DOHH2 (cell line): ENCODE measurements around the gene CNTN5.

Source experiments
- EZH2phosphoT487 ChIP-seq: fragments of 200-600 bp; sonication (generic); IDR thresholded peaks from 2 replicates; pipeline ENCODE4 v1.6.1; 2017; ENCODE audit warnings: borderline replicate concordance, mild to moderate bottlenecking, antibody characterized with exemption, low read length, moderate library complexity, mixed read lengths
- TF ChIP-seq, protein P1 (sequence below): fragments of 200-600 bp; sonication (generic); IDR thresholded peaks from one replicate; pipeline ENCODE4 v1.5.1; 2014; ENCODE audit warnings: antibody characterized with exemption, mild to moderate bottlenecking, low read depth, low read length; ENCODE audit not compliant: poor library complexity, severe bottlenecking

DNA sequence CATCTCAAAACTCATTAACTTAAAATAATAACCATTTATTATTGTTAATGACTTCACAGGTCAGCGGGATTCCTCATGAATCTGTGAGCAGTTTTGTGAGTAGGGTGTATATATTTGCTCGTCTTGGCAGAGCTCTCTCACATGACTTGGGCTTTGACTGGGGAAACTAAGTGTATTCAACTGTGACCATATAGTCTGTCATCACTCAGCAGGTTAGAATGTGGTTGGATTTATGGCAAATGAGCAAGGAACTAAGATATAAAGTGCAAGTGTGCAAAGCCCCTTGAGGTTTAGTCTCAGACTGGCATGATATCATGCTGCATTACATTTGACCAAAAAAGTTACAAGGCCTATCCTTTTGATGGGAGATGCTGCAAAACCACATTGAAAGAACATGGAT lies 254.8 kb downstream of the CNTN5 start:
- TF ChIP-seq, protein P1, sequence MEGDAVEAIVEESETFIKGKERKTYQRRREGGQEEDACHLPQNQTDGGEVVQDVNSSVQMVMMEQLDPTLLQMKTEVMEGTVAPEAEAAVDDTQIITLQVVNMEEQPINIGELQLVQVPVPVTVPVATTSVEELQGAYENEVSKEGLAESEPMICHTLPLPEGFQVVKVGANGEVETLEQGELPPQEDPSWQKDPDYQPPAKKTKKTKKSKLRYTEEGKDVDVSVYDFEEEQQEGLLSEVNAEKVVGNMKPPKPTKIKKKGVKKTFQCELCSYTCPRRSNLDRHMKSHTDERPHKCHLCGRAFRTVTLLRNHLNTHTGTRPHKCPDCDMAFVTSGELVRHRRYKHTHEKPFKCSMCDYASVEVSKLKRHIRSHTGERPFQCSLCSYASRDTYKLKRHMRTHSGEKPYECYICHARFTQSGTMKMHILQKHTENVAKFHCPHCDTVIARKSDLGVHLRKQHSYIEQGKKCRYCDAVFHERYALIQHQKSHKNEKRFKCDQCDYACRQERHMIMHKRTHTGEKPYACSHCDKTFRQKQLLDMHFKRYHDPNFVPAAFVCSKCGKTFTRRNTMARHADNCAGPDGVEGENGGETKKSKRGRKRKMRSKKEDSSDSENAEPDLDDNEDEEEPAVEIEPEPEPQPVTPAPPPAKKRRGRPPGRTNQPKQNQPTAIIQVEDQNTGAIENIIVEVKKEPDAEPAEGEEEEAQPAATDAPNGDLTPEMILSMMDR = no peak
- no peak for TF ChIP-seq EZH2phosphoT487
